H9 (cell line): ENCODE data around the gene MGRN1. TPM values are rescaled to one million over a fixed set of nuclear protein-coding genes. Genes with fewer than 3 reads are reported as not detected.
"Not testable (repeated sequence)": the region's sequence is repeated elsewhere in the genome, so short reads cannot be mapped to it uniquely, and the experiment has no call there.

ENCODE experiments used
- DNase-seq: peaks from one replicate; pipeline ENCODE4 v3.0.0-alpha.2; 2017
- H2AFZ ChIP-seq: one replicate; pipeline ENCODE4 v1.6.1; 2013; ENCODE audit warnings: mild to moderate bottlenecking, low read length, control low read depth, moderate library complexity
- H2AK5ac ChIP-seq: 2 replicates; pipeline ENCODE4 v1.6.1; 2013; ENCODE audit warnings: low read length, control low read depth, mixed read lengths; ENCODE audit not compliant: insufficient read length
- H2BK120ac ChIP-seq: one replicate; pipeline ENCODE4 v1.6.1; 2013; ENCODE audit warnings: low read depth, mild to moderate bottlenecking, low read length, control low read depth, inconsistent platforms; ENCODE audit not compliant: poor library complexity, severe bottlenecking
- H2BK12ac ChIP-seq: 2 replicates; pipeline ENCODE4 v1.6.1; 2013; ENCODE audit warnings: low read length, control low read depth, mixed read lengths, low read depth; ENCODE audit not compliant: insufficient read length
- H2BK15ac ChIP-seq: 2 replicates; pipeline ENCODE4 v1.6.1; 2013; ENCODE audit warnings: low read depth, low read length, control low read depth
- H2BK20ac ChIP-seq: one replicate; pipeline ENCODE4 v1.6.1; 2013; ENCODE audit warnings: low read depth, mild to moderate bottlenecking, low read length, control low read depth, inconsistent platforms; ENCODE audit not compliant: poor library complexity, severe bottlenecking
- H2BK5ac ChIP-seq: 2 replicates; pipeline ENCODE4 v1.6.1; 2013; ENCODE audit warnings: low read length, control low read depth, mixed read lengths; ENCODE audit not compliant: insufficient read length
- H3K14ac ChIP-seq: 2 replicates; pipeline ENCODE4 v1.6.1; 2013; ENCODE audit warnings: low read length, control low read depth; ENCODE audit not compliant: insufficient read depth
- H3K18ac ChIP-seq: 2 replicates; pipeline ENCODE4 v1.6.1; 2013; ENCODE audit warnings: low read depth, mild to moderate bottlenecking, mixed read lengths, low read length, control low read depth; ENCODE audit not compliant: insufficient read length
- H3K23ac ChIP-seq: 2 replicates; pipeline ENCODE4 v1.6.1; 2013; ENCODE audit warnings: low read length, control low read depth, mixed read lengths, low read depth; ENCODE audit not compliant: insufficient read length
- H3K23me2 ChIP-seq: 2 replicates; pipeline ENCODE4 v1.6.1; 2013; ENCODE audit warnings: low read depth, mild to moderate bottlenecking, mixed read lengths, low read length, control low read depth; ENCODE audit not compliant: insufficient read length, poor library complexity, severe bottlenecking
- H3K27ac ChIP-seq: 2 replicates; pipeline ENCODE4 v1.5.1; 2013; ENCODE audit warnings: low read length, control low read depth, mixed read lengths, low read depth; ENCODE audit not compliant: insufficient read length
- H3K27me3 ChIP-seq: 2 replicates; pipeline ENCODE4 v1.6.1; 2013; ENCODE audit warnings: low read length, control low read depth, inconsistent platforms; ENCODE audit not compliant: insufficient read depth
- H3K4ac ChIP-seq: 2 replicates; pipeline ENCODE4 v1.6.1; 2013; ENCODE audit warnings: low read depth, mild to moderate bottlenecking, control low read depth, inconsistent platforms, low read length, moderate library complexity
- H3K4me1 ChIP-seq: 2 replicates; pipeline ENCODE4 v1.6.1; 2013; ENCODE audit warnings: low read length, control low read depth, inconsistent platforms; ENCODE audit not compliant: insufficient read depth
- H3K4me2 ChIP-seq: 2 replicates; pipeline ENCODE4 v1.6.1; 2013; ENCODE audit warnings: low read length, control low read depth, mixed read lengths; ENCODE audit not compliant: insufficient read length, insufficient read depth
- H3K56ac ChIP-seq: 2 replicates; pipeline ENCODE4 v1.6.1; 2013; ENCODE audit warnings: low read depth, mild to moderate bottlenecking, mixed read lengths, low read length, control low read depth; ENCODE audit not compliant: insufficient read length
- H3K79me1 ChIP-seq: 2 replicates; pipeline ENCODE4 v1.6.1; 2013; ENCODE audit warnings: low read depth, mild to moderate bottlenecking, moderate library complexity, low read length, control low read depth, inconsistent platforms; ENCODE audit not compliant: insufficient read depth, poor library complexity, severe bottlenecking
- H3K79me2 ChIP-seq: 2 replicates; pipeline ENCODE4 v1.6.1; 2013; ENCODE audit warnings: low read length, control low read depth, inconsistent platforms; ENCODE audit not compliant: insufficient read depth
- H3K9ac ChIP-seq: 2 replicates; pipeline ENCODE4 v1.6.1; 2013; ENCODE audit warnings: low read length, control low read depth, mixed read lengths; ENCODE audit not compliant: insufficient read length; ENCODE audit errors: extremely low read depth
- H3K9me3 ChIP-seq: one replicate; pipeline ENCODE4 v1.6.1; 2013; ENCODE audit warnings: low read depth, low read length, inconsistent platforms; ENCODE audit not compliant: control insufficient read depth
- H3T11ph ChIP-seq: one replicate; pipeline ENCODE4 v1.6.1; 2013; ENCODE audit warnings: mild to moderate bottlenecking, low read length, control low read depth, inconsistent platforms
- H4K20me1 ChIP-seq: one replicate; pipeline ENCODE4 v1.6.1; 2013; ENCODE audit not compliant: control insufficient read depth, insufficient read length, insufficient read depth
- H4K5ac ChIP-seq: 2 replicates; pipeline ENCODE4 v1.6.1; 2013; ENCODE audit warnings: low read depth, mild to moderate bottlenecking, mixed read lengths, low read length, control low read depth; ENCODE audit not compliant: insufficient read length
- H4K8ac ChIP-seq: replicated peaks from 2 replicates; pipeline ENCODE4 v1.6.1; 2013; ENCODE audit warnings: low read length, control low read depth, mixed read lengths, low read depth; ENCODE audit not compliant: insufficient read length
- H4K91ac ChIP-seq: 2 replicates; pipeline ENCODE4 v1.6.1; 2013; ENCODE audit warnings: low read depth, mild to moderate bottlenecking, moderate library complexity, mixed read lengths, low read length, control low read depth; ENCODE audit not compliant: insufficient read length
- H3K27ac Mint-ChIP-seq, 3 experiments: 2 replicates in 2 of 3; 3 replicates in 1 of 3; pipeline ENCODE4 v1.8.0; 2020 to 2021; ENCODE audit warnings: mixed read lengths in 3 of 3, mild to moderate bottlenecking in 1 of 3, moderate library complexity in 1 of 3
- H3K27me3 Mint-ChIP-seq: 2 replicates; pipeline ENCODE4 v1.8.0; 2021; ENCODE audit warnings: low read depth, mild to moderate bottlenecking, moderate library complexity, mixed read lengths
- H3K36me3 Mint-ChIP-seq, 3 experiments: 2 replicates in 2 of 3; 3 replicates in 1 of 3; pipeline ENCODE4 v1.8.0; 2020 to 2021; ENCODE audit warnings: low read depth in 3 of 3, mixed read lengths in 3 of 3; ENCODE audit not compliant: insufficient read depth in 1 of 3
- H3K4me1 Mint-ChIP-seq, 2 experiments: 2 replicates each; pipeline ENCODE4 v1.8.0; 2020; ENCODE audit warnings: mixed read lengths in 2 of 2
- H3K4me3 Mint-ChIP-seq, 2 experiments: 2 replicates in 1 of 2; 3 replicates in 1 of 2; pipeline ENCODE4 v1.8.0; 2020 to 2021; ENCODE audit warnings: mild to moderate bottlenecking in 2 of 2, mixed read lengths in 2 of 2, moderate library complexity in 1 of 2
- H3K9me3 Mint-ChIP-seq, 2 experiments: 2 replicates in 1 of 2; 3 replicates in 1 of 2; pipeline ENCODE4 v1.8.0; 2020; ENCODE audit warnings: mild to moderate bottlenecking in 2 of 2, mixed read lengths in 2 of 2, moderate library complexity in 1 of 2
- WGBS: extraction: QIAGEN DNeasy Blood & Tissue Kit; methylation state at CpG from one replicate; pipeline ENCODE4 v1.1.7; 2013; ENCODE audit warnings: missing lambda C conversion rate, low lambda C conversion rate, mixed read lengths; ENCODE audit not compliant: insufficient read length; ENCODE audit errors: extremely low coverage; 5-methylcytosine and 5-hydroxymethylcytosine counted together
- total RNA-seq: library from RNA; stranded (reverse); gene quantifications from 2 replicates; pipeline ENCODE4 v1.2.1, GENCODE V29; 2021
- TF ChIP-seq, protein P1 (sequence below): fragments of 200-600 bp; sonication (generic); conservative IDR thresholded peaks from 3 replicates; pipeline ENCODE4 v1.8.0; 2021; ENCODE audit warnings: antibody characterized with exemption, mild to moderate bottlenecking

Gene MGRN1
- total RNA-seq, 1 experiment from 2014 or later, result 91.6 TPM

- not testable (repeated sequence) for H2BK120ac ChIP-seq, H4K8ac ChIP-seq, H3K4me3 Mint-ChIP-seq, H4K5ac ChIP-seq, H2AFZ ChIP-seq, H3K4me1 ChIP-seq, H4K20me1 ChIP-seq, H4K91ac ChIP-seq, H2BK15ac ChIP-seq, H3K4ac ChIP-seq, H3K23me2 ChIP-seq, H3K9ac ChIP-seq, H3K9me3 Mint-ChIP-seq, H2BK5ac ChIP-seq, H3K14ac ChIP-seq, H3K56ac ChIP-seq, H3K79me2 ChIP-seq, H3T11ph ChIP-seq, H2BK20ac ChIP-seq, H3K27me3 Mint-ChIP-seq, H3K27me3 ChIP-seq, H3K18ac ChIP-seq, H3K9me3 ChIP-seq, H3K79me1 ChIP-seq, H3K4me1 Mint-ChIP-seq, H2BK12ac ChIP-seq, H3K27ac ChIP-seq, H2AK5ac ChIP-seq, H3K23ac ChIP-seq, H3K4me2 ChIP-seq
- TF ChIP-seq, protein P1, sequence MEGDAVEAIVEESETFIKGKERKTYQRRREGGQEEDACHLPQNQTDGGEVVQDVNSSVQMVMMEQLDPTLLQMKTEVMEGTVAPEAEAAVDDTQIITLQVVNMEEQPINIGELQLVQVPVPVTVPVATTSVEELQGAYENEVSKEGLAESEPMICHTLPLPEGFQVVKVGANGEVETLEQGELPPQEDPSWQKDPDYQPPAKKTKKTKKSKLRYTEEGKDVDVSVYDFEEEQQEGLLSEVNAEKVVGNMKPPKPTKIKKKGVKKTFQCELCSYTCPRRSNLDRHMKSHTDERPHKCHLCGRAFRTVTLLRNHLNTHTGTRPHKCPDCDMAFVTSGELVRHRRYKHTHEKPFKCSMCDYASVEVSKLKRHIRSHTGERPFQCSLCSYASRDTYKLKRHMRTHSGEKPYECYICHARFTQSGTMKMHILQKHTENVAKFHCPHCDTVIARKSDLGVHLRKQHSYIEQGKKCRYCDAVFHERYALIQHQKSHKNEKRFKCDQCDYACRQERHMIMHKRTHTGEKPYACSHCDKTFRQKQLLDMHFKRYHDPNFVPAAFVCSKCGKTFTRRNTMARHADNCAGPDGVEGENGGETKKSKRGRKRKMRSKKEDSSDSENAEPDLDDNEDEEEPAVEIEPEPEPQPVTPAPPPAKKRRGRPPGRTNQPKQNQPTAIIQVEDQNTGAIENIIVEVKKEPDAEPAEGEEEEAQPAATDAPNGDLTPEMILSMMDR, result peak; percentile 98
- Mint-ChIP-seq H3K27ac (peak overlapping the region in 2 of 3 experiments; percentile 55 to 88; a peak in 3 of 7 replicates), H3K36me3 (peaks cover 14 to 42% (median 33%) of the 10 kb centered on the region in 3 experiments; a peak in 6 of 7 replicates)
- WGBS, result no CpG with 5 or more reads among the region's 15 CpGs
- peak; percentile 88 for DNase-seq
These were observed 25.9 kb downstream of the MGRN1 start for GRCh38 chr16:4650443-4651074.
